ENCODE results near the gene PCYOX1L.

GRCh38 chr5:149409268-149409948 lies 51.6 kb downstream of the PCYOX1L start:
- TF ChIP-seq CTCF (conservative IDR thresholded peaks at IDR 0.05; ENCODE audit: low read depth, low read length) = no peak
- TF ChIP-seq EZH2 (IDR thresholded peaks at IDR 0.05; ENCODE audit: borderline replicate concordance, low read depth, low read length, poor library complexity, severe bottlenecking) = no peak

All from A673 (cell line).